GDM1 (cell line): ENCODE data around the gene LMNA.
"Not testable (repeated sequence)": the region's sequence is repeated elsewhere in the genome, so short reads cannot be mapped to it uniquely, and the experiment has no call there.

Experiments
- DNase-seq: peaks from one replicate; lab custom pipeline; 2025; lab: John Stamatoyannopoulos, UW

Gene LMNA

GRCh38 chr1:156122086-156122485 is 7.6 kb downstream of the LMNA start:
- no peak for DNase-seq

GRCh38 chr1:156122519-156123355 is 8.2 kb downstream of the LMNA start:
- DNase-seq, result no peak

GRCh38 chr1:156123356-156124196 is 9.1 kb downstream of the LMNA start:
- peak; percentile 75 for DNase-seq

GRCh38 chr1:156124557-156125483 is 10.3 kb downstream of the LMNA start:
- peak; percentile 36 for DNase-seq

GRCh38 chr1:156125544-156125943 is 11.0 kb downstream of the LMNA start:
- DNase-seq, result not testable (repeated sequence)

- DNase-seq, result peak; percentile 74
These were observed 11.6 kb downstream of the LMNA start for GRCh38 chr1:156126043-156126629.

DNA sequence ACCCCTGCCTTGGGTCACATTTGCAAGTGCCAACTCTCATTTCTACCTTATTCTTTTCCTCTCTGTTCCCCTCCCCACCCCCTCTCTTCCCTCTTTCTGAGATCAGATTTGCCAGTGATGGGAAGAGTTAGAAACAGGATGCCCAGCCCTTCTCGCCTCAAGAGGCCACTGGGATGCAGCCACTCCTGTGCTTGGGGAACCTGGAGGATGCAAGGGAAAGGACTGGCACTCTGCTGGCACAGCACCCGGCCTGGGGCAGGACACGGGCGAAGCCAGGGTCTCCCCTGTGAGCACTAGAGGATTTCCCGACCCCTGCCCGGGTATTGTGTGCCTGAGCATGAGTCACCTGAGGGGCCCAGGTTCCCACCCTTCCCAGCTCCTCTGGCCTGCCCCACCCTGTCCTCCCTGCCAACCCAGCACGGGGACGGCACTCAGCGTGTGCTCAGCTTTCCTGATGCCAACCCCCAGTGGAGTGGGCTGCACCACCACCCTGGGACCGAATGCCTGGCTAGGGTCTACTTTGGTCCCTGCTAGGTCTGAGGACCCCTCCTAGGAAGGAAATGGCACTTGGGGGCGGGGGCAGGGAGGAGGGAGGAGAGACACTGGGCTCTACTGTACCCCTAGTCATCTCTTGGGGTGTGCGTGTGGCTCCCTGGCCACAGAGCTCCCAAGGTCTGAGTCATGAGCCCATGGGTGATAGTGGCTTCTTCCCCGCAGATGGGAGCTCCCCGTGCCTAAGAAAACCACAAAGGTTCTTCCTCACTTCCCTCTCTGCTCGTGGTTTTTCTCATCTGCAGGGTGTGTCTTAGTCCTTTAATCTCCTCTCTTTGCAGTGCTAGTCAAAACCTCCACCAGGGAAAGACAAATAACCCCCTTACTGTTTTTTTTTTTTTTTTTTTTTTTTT is 12.4 kb downstream of the LMNA start:
- DNase-seq, result peak; percentile 63

GRCh38 chr1:156128308-156128653 is 13.8 kb downstream of the LMNA start:
- DNase-seq, result no peak

GRCh38 chr1:156128654-156129597 is 14.4 kb downstream of the LMNA start:
- no peak for DNase-seq

- DNase-seq, result peak; percentile 48
These were observed 15.4 kb downstream of the LMNA start for GRCh38 chr1:156129687-156130577.

DNA sequence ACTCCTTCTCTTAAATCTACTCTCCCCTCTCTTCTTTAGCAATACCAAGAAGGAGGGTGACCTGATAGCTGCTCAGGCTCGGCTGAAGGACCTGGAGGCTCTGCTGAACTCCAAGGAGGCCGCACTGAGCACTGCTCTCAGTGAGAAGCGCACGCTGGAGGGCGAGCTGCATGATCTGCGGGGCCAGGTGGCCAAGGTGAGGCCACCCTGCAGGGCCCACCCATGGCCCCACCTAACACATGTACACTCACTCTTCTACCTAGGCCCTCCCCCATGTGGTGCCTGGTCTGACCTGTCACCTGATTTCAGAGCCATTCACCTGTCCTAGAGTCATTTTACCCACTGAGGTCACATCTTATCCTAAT is 16.0 kb downstream of the LMNA start:
- DNase-seq, result no peak

- no peak for DNase-seq
These were observed 20.4 kb downstream of the LMNA start for GRCh38 chr1:156134716-156135435.

DNA sequence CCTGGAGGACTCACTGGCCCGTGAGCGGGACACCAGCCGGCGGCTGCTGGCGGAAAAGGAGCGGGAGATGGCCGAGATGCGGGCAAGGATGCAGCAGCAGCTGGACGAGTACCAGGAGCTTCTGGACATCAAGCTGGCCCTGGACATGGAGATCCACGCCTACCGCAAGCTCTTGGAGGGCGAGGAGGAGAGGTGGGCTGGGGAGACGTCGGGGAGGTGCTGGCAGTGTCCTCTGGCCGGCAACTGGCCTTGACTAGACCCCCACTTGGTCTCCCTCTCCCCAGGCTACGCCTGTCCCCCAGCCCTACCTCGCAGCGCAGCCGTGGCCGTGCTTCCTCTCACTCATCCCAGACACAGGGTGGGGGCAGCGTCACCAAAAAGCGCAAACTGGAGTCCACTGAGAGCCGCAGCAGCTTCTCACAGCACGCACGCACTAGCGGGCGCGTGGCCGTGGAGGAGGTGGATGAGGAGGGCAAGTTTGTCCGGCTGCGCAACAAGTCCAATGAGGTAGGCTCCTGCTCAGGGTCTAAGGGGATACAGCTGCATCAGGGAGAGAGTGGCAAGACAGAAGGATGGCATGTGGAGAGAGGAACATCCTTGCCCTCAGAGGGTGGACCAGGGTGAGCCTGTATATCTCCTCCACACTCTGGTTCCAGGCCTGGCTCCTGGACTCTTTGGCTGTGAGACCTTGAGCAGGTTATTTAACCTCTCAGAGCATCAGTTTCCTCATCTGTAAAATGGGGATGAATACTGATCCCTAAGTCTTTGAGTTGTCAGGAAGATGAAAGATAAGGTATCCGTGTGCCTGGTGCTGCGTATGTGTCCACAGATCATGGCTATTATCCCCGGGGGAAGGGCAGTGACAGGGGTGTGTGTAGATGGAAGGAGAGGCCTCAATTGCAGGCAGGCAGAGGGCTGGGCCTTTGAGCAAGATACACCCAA is 21.7 kb downstream of the LMNA start:
- DNase-seq, result no peak

DNA sequence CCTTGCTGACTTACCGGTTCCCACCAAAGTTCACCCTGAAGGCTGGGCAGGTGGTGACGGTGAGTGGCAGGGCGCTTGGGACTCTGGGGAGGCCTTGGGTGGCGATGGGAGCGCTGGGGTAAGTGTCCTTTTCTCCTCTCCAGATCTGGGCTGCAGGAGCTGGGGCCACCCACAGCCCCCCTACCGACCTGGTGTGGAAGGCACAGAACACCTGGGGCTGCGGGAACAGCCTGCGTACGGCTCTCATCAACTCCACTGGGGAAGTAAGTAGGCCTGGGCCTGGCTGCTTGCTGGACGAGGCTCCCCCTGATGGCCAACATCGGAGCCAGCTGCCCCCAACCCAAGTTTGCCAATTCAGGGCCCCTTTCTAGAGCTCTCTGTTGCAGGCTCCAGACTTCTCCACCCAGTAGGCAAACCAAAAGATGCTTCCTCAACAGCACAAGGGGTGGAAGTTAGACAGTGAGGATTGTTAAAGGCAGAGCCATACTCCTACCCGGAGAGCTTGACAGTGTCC is 22.5 kb downstream of the LMNA start:
- DNase-seq, result no peak

GRCh38 chr1:156138458-156138867 is 24.0 kb downstream of the LMNA start:
- no peak for DNase-seq
